Upper lobe of left lung (tissue), 4 donors: ENCODE data around the gene LCP1.

Source experiments
- EP300 ChIP-seq, 4 donors: sonication (generic); formaldehyde crosslinking; IDR thresholded peaks; one replicate each; pipeline ENCODE4 v1.5.1; 2017; ENCODE audit warnings: antibody characterized with exemption in 4 of 4, control low read depth in 2 of 4
- POLR2A ChIP-seq, 4 donors: fragments of 450-650 bp; IDR thresholded peaks; one replicate each; pipeline ENCODE4 v1.5.1; 2016 to 2017; ENCODE audit warnings: antibody characterized with exemption in 4 of 4, mild to moderate bottlenecking in 2 of 4
- POLR2AphosphoS5 ChIP-seq, 2 donors: sonication (generic); formaldehyde crosslinking; IDR thresholded peaks; one replicate each; pipeline ENCODE4 v1.5.1; 2017; ENCODE audit warnings: antibody characterized with exemption in 2 of 2
- TF ChIP-seq, protein P1 (sequence below), 6 experiments: fragments of 450-650 bp in 4 of 6; fragments of 200-600 bp in 2 of 6; sonication (generic) in 2 of 6; IDR thresholded peaks; one replicate each; pipeline ENCODE4 v1.5.1; 2016 to 2019; ENCODE audit warnings: antibody characterized with exemption in 6 of 6

DNA sequence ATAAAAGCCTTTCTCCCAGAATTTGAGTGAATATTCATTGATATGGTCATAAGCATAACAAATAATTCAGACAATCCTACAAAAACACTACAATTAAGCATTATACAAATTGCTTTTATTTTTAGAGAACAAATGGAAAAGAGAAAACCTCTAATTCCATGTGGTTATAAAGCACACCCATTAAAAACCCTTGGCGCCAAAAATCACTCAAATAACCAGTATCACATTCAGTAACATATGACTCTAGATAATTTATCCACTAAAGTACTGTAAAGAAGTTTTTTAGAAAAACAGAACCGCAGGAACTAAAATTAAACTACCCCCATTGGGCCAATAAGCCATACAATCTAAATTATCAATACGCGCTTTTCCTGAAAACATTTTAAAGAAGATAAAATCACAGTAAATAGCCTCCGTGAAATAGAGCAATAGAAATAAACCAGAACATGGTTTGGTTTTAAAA, 569 bp downstream of the LCP1 start:
- TF ChIP-seq, protein P1, sequence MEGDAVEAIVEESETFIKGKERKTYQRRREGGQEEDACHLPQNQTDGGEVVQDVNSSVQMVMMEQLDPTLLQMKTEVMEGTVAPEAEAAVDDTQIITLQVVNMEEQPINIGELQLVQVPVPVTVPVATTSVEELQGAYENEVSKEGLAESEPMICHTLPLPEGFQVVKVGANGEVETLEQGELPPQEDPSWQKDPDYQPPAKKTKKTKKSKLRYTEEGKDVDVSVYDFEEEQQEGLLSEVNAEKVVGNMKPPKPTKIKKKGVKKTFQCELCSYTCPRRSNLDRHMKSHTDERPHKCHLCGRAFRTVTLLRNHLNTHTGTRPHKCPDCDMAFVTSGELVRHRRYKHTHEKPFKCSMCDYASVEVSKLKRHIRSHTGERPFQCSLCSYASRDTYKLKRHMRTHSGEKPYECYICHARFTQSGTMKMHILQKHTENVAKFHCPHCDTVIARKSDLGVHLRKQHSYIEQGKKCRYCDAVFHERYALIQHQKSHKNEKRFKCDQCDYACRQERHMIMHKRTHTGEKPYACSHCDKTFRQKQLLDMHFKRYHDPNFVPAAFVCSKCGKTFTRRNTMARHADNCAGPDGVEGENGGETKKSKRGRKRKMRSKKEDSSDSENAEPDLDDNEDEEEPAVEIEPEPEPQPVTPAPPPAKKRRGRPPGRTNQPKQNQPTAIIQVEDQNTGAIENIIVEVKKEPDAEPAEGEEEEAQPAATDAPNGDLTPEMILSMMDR (IDR thresholded peaks at IDR 0.05) = no peak
- TF ChIP-seq POLR2A (IDR thresholded peaks at IDR 0.05) = no peak
- TF ChIP-seq POLR2AphosphoS5 (IDR thresholded peaks at IDR 0.05) = no peak
- TF ChIP-seq EP300 (IDR thresholded peaks at IDR 0.05) = no peak
